Adipocyte (in vitro differentiated cells): ENCODE measurements around the gene PRAC1.

ENCODE experiments used
- DNase-seq: peaks from one replicate; pipeline ENCODE4 v3.0.0-alpha.2; 2015; ENCODE audit warnings: low read depth
- H3K27me3 ChIP-seq: replicated peaks from 2 replicates; pipeline ENCODE4 v1.7.0; 2013; ENCODE audit warnings: mild to moderate bottlenecking, low read length, moderate library complexity; ENCODE audit not compliant: control insufficient read depth, insufficient read depth
- H3K36me3 ChIP-seq: 2 replicates; pipeline ENCODE4 v1.7.0; 2013; ENCODE audit warnings: low read length, mild to moderate bottlenecking, moderate library complexity; ENCODE audit not compliant: control insufficient read depth, insufficient read depth, severe bottlenecking
- H3K4me1 ChIP-seq: 2 replicates; pipeline ENCODE4 v1.7.0; 2013; ENCODE audit warnings: mild to moderate bottlenecking, low read length, moderate library complexity; ENCODE audit not compliant: control insufficient read depth, insufficient read depth
- H3K4me3 ChIP-seq: 2 replicates; pipeline ENCODE4 v1.7.0; 2013; ENCODE audit warnings: mild to moderate bottlenecking, low read length, moderate library complexity
- H3K9ac ChIP-seq: 2 replicates; pipeline ENCODE4 v1.7.0; 2013; ENCODE audit warnings: mild to moderate bottlenecking, low read length, moderate library complexity
- H3K9me3 ChIP-seq: 2 replicates; pipeline ENCODE4 v1.7.0; 2013; ENCODE audit warnings: mild to moderate bottlenecking, low read length, moderate library complexity; ENCODE audit not compliant: control insufficient read depth

Gene PRAC1

DNA sequence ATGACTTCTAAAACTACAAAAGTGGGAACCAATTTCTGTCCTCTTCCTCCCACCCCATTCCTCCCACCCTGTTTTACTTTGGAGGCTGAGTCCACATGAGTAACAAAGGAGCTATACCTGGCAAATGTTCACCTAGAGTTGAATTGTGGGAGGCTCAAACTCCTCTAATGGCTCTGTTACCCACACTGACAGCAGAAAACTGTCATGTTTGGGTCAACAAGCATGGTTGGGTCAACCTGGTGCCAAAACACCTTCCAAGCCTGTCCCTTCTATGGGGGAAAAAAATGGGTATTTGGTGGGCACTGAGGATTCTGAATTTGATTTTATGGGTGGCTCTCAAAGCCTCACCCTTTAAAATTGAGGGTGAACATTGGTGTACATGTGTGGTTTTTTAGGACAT, 18.2 kb upstream of the PRAC1 start:
- Histone ChIP-seq H3K9me3 (peaks cover 2% of the 10 kb centered on the region), H3K4me3 (no peak overlapping the region), H3K4me1 (no peaks in the 10 kb centered on the region), H3K36me3 (no peaks in the 10 kb centered on the region), H3K9ac (no peak overlapping the region), H3K27me3 (peaks cover 89% of the 10 kb centered on the region)
- no peak for DNase-seq

DNA sequence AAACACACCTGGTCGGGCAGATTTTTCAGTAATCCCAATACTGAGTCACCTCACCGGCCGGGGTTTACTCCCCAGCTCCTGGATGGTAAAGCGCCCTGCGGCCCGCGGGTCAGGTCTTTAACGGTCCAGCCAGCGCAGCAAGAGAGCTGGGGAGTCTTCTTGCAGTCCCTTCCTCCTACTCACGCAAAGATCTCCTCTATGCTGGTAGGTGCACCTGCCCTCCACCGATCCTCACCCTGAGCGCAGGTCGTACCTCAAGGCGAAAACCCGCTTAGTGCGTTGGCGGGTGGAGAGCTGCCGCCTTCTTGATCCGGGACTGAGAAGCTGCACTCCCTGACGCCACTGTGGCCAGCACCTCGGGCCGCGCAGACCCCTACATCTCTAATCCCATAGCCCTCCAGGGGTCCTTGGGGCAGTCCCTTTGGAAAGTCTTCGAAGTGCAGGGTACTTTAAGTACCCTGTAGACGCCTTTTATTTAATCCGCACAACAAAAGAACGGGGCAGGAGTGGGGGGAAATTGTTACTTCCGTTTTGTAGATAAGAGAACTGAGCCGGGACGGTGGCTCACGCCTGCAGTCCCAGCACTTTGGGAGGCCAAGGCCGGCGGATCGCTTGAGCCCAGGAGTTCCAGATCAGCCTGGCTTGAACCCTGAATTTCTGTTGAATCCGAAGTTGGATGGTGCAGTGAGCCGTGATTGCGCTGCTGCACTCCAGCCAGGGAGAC, 16.6 kb upstream of the PRAC1 start:
- Histone ChIP-seq H3K4me1 (no peaks in the 10 kb centered on the region), H3K9ac (no peak overlapping the region), H3K9me3 (peaks cover 2% of the 10 kb centered on the region), H3K27me3 (peaks cover 93% of the 10 kb centered on the region), H3K4me3 (no peak overlapping the region), H3K36me3 (no peaks in the 10 kb centered on the region)
- no peak for DNase-seq

- peaks cover 93% of the 10 kb centered on the region for H3K27me3 ChIP-seq
- DNase-seq: no peak
These were observed 16.1 kb upstream of the PRAC1 start for GRCh38 chr17:48738424-48738802.

DNA sequence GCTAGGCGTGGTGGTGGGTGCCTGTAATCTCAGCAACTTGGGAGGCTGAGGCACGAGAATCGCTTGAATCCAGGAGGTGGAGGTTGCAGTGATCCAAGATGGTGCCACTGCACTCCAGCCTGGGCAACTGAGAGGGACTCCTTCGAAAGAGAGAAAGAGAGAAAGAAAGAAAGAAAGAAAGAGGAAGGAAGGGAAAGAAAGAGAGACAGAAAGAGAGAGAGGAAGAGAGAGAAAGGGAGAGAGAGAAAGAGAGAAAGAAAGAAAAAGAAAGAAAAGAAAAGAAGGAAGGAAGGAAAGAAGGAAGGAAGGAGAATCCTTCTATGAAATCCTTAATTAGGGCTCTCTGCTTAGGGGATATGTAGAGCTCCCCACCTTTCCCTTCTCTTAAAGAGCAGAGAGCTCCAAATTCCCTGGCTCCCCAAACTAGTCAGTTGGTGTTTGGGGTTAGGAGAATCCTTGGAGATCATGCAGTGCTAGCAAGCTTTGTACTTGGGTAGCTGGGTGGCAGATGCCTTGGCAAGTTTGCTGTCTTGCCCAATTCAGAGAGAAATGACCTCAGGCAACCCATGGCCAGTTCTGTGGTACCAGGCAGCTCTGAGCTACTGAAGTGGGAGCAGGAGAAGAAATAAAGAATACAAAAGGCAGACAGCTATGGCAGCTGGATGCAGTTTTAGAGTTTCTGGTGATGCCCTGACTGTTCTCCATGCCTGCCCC, 15.2 kb upstream of the PRAC1 start:
- Histone ChIP-seq H3K9ac (no peak overlapping the region), H3K4me3 (no peak overlapping the region), H3K36me3 (no peaks in the 10 kb centered on the region), H3K9me3 (peaks cover 2% of the 10 kb centered on the region), H3K4me1 (no peaks in the 10 kb centered on the region), H3K27me3 (peaks cover 93% of the 10 kb centered on the region)
- DNase-seq: no peak

More at GRCh38 chr17:48738424-48738802, 16.1 kb upstream of the PRAC1 start:
- Histone ChIP-seq H3K4me1 (no peaks in the 10 kb centered on the region), H3K4me3 (no peak overlapping the region), H3K9ac (no peak overlapping the region), H3K9me3 (peaks cover 2% of the 10 kb centered on the region), H3K36me3 (no peaks in the 10 kb centered on the region)

GRCh38 chr17:48735062-48735351, 12.7 kb upstream of the PRAC1 start:
- no peak for DNase-seq
- Histone ChIP-seq H3K4me1 (no peaks in the 10 kb centered on the region), H3K9me3 (no peaks in the 10 kb centered on the region), H3K36me3 (no peaks in the 10 kb centered on the region), H3K27me3 (peaks cover 96% of the 10 kb centered on the region), H3K9ac (no peak overlapping the region), H3K4me3 (no peak overlapping the region)

DNA sequence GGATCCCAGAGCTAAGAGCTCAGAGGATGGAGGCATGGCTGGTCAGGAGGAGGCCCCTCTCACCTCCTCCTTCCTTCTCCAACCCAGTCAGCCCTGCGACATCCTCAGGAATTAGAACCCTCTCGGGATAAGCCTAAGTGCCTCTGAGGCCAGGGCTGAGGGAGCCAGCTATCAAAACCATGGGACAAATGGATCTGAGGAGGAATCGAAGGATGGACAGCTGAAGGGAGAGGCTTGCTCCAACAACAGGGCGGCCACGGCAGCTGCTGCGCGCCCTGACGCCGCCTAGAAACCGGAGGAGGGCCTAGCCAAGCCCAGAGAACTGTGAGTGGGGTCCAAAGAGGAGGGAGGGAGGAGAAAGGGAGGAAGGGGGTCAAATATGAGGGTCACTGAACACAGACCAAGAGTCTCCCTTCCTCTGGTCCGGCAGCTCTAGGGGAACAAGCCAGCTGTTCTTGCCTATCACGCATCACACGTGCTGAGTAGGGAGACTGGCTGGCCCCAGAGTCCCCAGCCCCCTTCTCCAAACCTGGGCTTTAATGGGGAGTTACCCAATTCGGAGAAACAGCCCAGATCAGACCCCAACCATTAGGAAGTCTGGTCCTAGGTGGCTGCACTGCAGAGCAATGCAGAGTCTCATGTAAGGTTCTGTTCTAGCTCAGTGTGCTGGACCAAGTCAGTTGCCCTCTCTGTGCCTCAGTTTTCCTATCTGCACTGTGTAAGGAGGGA, 12.2 kb upstream of the PRAC1 start:
- Histone ChIP-seq H3K27me3 (peaks cover 97% of the 10 kb centered on the region), H3K4me1 (no peaks in the 10 kb centered on the region), H3K9ac (no peak overlapping the region), H3K36me3 (no peaks in the 10 kb centered on the region), H3K9me3 (no peaks in the 10 kb centered on the region), H3K4me3 (no peak overlapping the region)
- DNase-seq: no peak

- Histone ChIP-seq H3K36me3 (no peaks in the 10 kb centered on the region), H3K4me1 (peaks cover under 1% of the 10 kb centered on the region), H3K9me3 (no peaks in the 10 kb centered on the region), H3K27me3 (peaks cover 95% of the 10 kb centered on the region), H3K9ac (no peak overlapping the region), H3K4me3 (no peak overlapping the region)
- DNase-seq: no peak
These were observed 11.5 kb upstream of the PRAC1 start for GRCh38 chr17:48733632-48734328.

DNA sequence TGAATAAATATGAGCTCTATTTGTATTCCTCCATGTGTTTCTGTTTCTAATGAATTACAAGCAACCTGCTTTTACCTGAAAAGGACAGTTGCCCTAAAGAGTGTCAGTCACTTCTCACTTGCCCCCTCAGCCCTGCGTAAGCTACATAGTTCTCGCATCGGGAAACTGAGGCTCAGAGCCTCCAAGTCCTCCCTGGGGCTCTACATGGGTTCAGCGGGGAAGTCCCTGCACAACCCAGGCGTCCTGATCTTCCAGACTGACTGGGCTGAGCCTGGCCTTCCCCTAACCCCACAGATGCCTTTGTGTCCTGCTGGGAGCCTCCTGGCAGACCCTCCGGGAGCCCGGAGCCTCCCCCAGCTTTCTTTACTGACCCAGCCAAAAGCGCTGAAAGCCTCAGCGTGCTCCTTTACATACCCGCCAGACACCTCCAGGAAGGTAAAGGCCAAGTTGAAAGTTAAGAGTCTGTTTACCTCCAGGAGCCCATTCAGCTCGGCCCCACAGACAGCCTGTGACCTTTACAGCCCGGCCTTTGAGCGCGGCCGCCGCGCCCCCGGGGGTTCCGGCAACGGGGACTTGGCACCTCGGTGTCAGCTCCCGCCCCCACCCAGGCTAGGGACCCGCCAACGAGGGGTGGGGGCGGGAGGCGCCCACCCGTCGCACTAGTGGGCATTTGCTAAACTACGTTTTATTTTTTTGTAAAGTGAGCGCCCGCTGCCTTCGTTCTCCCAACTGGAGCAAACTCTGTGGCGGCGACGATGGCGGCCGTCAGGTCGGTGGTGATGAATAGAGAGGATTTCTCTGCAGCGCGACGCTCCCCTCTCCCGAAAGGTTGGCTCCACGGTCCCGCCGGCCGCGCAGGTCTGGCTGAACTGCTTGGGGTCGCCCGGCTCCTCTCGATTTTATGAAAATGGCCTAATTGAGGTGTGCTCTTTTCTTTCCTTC, 10.6 kb upstream of the PRAC1 start:
- Histone ChIP-seq H3K9ac (no peak overlapping the region), H3K27me3 (peaks cover 95% of the 10 kb centered on the region), H3K36me3 (no peaks in the 10 kb centered on the region), H3K9me3 (no peaks in the 10 kb centered on the region), H3K4me3 (no peak overlapping the region), H3K4me1 (peaks cover 6% of the 10 kb centered on the region)
- no peak for DNase-seq

GRCh38 chr17:48731355-48731754, 9.0 kb upstream of the PRAC1 start:
- Histone ChIP-seq H3K9ac (no peak overlapping the region), H3K9me3 (no peaks in the 10 kb centered on the region), H3K36me3 (no peaks in the 10 kb centered on the region), H3K4me3 (no peak overlapping the region), H3K27me3 (peaks cover 96% of the 10 kb centered on the region), H3K4me1 (peaks cover 6% of the 10 kb centered on the region)
- DNase-seq: no peak

DNA sequence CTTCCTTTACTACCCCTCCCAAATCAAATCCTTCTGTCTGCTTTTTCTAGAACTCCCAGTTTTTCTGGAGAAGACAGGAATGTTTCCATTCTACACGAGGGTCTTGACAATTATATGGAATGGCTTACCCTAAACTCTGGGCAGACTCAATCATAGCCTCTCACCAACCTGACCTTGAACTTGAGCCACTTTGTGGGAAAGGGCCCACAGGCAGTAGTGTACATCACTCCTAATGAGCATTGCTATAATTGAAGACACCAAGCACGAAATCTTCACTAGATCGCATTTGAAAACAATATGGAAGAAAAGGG, 7.9 kb upstream of the PRAC1 start:
- no peak overlapping the region for H3K4me3 ChIP-seq
- H3K9ac ChIP-seq: no peak overlapping the region
- H3K9me3 ChIP-seq: no peaks in the 10 kb centered on the region
- H3K27me3 ChIP-seq: peaks cover 96% of the 10 kb centered on the region
- no peak for DNase-seq
- H3K36me3 ChIP-seq: no peaks in the 10 kb centered on the region
- peaks cover 6% of the 10 kb centered on the region for H3K4me1 ChIP-seq
